HG03097 (cell line): ENCODE data around the gene ZDHHC9.

Experiments
- ATAC-seq: cut with Tn5 transposase; IDR thresholded peaks from one replicate; pipeline ENCODE4 v1.9.1; 2021; ENCODE audit not compliant: unreplicated experiment, low FRiP score

ZDHHC9 gene

DNA sequence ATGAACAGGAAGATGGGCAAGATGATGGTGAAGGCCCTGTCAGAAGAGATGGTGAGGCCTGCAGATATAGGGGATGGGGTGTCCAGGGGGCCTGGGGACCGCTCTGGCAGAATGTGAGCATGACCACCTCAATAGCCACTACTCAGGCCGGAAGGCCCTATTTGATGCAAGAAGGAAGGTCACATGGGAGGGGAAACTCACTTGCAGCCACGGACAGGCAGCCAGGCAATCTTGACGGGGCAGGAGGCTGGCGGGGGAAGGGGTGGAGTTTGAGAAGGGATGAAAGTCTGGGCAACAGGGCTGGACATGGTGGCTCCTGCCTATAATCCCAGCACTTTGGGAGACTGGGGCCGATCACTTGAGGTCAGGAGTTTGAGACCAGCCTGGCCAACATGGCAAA is 55.2 kb downstream of the ZDHHC9 start:
- ATAC-seq = no peak

DNA sequence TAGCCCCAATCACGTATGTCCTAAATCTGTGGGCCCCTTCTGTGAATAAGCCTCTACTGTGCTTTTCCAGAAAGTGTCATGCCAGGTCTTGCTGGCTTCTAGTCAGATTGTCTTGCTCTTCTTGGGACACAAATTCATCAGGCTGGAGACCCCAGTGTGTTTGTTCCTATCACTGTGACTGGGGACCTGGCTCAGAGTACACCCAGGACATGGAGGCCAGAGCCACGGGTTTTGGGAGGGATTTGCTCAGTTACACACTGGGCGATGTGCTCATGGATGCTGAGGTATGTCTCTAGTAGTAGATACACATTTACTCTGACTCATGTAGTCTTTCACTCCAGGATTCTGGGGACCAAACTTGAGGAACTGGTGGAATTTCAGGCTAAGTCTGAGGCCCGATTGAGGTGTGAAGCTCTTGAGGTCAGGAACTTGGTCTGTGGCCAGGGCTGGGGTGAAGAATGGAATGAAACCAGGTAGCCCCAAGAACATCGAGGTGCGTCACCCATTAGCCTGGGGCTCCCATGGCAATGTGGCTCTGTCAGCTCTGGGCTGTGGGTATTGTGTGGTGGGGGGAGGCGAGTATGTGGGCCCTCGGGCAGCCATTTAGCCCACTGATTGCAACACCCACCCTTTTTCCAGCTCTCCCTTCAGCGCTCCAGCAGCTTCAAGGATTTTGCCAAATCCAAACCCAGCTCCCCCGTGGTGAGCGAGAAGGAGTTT is 56.2 kb downstream of the ZDHHC9 start:
- ATAC-seq = no peak

DNA sequence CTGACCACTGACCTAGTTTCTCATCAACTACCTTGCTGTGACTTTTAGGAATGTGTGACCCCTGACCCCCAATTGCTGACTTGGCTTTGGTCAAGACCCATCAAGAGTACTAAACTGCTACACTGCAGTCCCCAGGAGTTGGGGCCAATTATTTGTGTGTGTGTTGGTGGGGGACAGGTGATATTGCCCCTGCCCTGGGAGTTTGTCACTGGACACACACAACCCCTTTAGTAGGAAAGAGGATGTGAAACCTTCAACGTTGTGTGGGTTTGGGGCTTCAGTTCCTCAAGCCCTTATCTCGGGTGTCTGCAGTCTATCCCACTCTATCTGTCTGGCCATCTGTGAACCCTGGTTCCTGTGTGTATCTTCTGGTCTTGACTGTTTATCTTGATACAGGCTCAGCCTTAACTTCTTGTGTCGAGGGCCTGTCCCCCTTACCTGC is 57.5 kb downstream of the ZDHHC9 start:
- ATAC-seq = peak; percentile 67

DNA sequence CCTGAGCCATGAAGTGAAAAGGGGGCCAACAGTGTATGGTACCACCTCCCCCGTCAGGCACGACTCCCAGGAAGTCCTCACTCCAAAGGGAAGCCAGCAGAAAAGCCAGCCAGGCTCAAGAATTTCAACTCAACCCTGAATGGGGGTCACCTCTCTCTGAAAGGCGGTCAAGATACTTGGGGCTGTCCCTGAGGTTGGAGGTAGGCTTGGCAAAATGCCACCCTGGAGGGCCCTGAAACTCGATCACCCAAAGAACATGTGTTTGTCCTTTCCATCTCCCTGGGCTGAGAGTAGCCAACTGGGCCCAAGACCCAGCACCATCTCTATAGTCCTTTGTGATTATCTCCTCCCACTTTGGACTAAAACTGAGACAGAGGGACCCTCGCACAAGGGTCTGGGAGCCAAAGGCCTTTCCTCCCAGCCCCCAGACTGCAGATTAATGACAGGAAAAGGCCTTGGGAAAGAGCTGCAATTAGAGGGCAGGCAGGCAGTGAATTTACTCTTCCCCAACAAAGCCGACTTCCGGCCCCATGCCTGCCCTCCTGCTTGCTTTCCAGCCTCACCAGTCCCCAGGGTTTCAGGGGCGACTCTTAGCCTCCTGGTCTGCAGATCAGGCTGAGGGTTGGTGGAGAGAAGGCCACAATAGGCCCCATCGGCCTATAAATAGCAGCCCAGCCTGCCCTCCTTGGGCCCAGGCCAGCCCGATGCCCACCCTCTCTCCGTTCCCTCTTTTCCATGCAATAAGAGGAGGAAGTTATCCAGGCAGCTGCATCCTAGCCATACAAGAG is 58.3 kb downstream of the ZDHHC9 start:
- ATAC-seq = no peak

DNA sequence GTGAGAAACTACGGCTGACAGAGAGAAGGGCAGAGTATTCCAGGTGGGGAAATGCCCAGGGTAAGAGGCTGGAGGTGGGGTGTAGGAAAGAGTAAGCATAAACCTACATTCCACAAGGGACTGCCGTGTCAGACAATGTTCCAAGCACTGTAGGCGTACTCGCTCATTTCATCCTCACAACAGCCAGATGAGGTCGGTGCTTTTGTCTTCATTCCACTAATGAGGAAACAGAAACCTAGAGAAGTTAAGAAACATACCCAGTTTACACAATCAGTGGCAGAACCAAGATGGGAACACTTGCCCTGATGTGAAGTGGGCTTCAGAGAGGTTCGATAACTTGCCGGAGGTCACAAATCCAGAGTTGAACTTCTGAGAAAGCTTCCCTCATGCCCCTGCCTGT is 59.3 kb downstream of the ZDHHC9 start:
- no peak for ATAC-seq

DNA sequence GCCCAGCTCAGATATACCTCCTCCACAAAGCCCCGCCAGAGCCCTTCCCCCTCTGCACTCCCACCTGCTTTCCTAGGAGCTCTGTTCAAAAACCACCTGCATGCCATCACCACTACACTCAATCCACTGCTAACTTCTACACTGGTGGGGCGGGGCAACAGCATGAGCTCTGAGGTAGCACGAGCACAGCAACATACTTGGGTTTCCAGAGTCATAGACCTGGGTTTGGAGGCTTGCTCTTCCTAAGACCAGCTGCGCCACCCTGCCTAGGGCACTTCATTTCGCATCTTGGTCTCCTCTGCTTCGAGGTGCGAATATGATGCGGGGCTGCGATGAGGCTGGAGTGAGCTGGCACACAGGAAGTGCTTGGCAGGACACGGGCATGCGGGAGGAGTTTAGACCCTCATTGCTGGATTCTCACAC is 60.4 kb downstream of the ZDHHC9 start:
- ATAC-seq = no peak

DNA sequence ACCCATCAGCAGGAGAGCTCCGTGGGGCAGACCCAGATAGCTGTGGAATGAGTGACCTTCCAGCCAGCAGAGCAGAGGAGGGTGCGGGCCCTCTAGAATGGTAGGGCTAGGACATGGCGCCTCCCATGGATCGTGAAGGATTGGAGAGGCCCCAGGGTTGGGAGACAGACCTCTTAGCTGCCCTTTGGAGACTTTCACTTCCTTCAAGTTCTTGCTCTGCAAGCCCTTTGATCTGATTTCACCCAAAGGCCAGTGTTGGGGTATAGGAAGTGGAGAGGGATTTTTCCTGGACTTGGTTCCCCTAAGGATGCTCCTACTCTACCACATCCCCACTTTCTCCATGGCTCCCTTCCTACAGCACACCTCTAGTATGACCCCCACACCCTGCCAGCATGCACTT is 61.0 kb downstream of the ZDHHC9 start:
- no peak for ATAC-seq

DNA sequence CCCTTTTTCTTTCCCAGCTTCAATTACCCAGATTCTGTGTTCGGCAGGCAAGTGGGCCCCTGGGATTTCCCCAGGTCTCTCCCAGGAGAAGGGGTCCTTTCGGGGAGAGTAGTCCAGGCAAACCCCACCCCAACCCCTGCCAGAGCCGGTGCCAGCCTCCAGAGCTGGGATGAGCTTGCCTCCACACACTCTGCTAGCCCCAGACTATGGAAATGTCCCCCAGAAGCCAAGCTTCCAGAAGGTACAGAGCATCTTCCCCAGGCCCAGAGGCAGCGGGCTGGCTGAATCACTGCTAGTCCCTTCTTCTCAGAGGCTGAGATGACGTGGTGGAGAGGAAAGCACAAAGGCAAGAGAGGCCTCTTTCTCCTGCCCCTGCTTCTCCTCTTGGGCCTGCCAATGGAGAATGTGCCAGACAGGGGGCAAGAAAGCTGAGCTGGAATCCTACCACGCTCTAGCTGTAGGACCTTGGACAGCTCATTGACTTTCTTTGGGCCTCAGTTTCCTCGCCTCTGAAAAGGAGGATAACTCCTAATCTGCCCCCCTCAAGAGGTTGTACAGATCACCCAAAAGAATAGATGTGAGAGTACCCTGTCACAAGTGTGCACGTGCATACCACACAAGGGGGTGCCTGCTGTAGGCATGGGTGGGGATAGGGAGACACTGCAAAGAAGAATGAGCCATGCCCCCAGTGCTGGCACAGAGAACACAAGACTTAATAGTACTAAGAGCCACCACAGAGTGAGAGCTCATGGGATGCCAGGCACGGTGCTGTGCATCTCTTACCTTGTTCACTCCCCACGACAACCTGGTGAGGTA is 61.8 kb downstream of the ZDHHC9 start:
- ATAC-seq = no peak

DNA sequence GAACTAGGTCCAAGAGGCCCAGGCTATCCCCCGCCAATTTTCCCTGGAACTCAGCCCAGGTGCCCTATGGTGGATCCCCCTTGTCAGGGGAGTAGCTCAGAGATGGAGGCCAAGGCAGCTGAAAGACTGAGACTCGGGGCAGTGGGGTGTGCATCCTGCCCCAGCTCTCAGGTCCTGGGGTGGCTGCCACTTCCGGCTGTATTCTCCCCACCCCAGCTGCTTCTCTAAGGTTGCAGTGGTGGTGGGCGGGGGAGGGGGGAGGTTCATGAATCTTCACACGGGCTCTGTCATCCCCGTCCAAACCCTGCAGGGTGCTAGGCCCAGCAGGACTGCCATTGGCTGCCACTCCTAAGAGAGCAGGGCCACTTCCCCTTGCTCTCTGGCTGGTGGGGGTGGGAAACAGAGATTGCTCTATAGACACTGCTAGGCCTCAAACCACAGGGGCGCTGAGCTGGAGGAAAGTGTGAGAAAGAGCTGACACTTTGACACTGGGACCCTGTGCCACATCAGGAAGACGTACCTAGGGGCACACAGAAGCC is 62.5 kb downstream of the ZDHHC9 start:
- peak; percentile 66 for ATAC-seq

DNA sequence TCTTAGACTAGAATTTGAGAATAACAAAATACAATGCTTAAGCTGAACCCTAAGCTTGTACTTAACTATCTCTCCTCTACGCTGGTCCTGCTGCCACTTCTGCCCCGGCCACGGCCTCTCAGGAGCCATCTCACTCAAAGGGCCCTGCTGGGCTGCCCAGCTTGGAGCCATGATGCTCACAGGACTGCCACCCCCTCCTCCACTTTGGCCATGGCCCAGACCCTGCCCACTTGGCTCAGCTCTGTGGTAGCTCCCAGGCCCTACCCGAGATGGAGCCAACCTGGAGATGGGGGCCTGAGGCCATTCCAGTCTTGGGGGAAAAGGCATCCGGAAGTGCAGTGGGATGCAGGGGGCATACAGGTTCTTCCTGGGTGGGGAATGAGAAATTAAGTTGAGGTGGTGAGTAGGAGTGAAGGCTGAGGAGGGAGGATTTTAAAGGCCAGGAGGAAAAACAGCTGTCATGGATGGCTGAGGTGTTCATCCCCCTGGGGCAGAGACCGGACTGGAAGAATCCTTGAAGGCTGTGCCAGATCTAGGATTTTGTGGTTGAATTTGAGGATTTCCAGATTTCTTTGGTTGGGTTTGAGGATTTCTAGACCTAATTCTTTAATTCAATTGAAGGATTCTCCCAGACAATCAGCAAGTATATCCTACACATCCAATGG is 63.1 kb downstream of the ZDHHC9 start:
- ATAC-seq = no peak

DNA sequence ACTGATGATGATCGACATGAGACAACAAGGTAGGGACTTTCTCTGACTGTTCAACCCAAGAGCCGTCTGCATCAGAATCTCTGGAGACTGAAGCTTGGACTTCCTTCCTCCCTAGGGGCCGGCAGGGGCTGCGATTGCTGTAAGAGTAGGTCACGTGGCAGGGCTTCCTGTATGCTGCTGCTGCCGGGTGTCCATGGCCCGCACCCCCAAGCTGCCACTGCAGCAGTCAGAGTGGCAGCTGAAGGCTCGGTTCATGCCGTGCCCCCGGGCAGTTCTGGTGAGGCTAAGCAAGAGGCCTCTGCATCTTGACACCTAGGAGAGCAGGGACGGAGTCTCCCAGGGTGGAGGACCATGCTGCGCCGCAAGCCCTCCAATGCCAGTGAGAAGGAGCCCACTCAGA is 63.9 kb downstream of the ZDHHC9 start, which contains the start of gene SASH3:
TSS of gene SASH3 (plus strand) at position 203 of the 400 bp plus-strand sequence. CDS start at position 352, 149 bp downstream.
- no peak for ATAC-seq

DNA sequence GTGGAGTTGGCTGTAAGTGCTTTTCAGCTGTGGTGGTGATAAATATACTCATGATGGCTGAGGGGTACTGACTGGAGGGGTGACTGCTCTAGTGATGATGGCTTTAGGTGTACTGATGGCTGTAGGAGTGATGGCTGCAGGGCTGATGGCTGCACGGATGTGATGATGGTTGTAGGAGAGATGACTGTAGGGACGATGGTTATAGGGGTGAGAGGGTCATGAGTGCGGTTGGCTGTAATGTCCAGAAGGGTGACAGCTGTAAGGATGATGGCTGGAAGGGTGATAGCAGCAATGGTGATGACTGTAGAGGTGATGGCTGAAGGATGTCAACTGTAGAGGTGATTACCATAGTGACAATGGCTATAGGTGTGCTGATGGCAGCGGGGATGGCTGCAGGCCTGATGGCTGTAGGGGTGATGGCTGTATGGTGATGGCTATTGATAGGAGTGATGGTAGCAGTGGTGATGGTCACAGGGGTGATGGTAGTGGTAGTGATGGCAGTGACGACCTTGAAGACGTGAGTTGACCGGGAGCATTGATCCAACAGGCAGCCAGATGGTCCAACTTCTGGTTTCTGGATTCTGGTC is 64.5 kb downstream of the ZDHHC9 start:
- ATAC-seq = no peak

DNA sequence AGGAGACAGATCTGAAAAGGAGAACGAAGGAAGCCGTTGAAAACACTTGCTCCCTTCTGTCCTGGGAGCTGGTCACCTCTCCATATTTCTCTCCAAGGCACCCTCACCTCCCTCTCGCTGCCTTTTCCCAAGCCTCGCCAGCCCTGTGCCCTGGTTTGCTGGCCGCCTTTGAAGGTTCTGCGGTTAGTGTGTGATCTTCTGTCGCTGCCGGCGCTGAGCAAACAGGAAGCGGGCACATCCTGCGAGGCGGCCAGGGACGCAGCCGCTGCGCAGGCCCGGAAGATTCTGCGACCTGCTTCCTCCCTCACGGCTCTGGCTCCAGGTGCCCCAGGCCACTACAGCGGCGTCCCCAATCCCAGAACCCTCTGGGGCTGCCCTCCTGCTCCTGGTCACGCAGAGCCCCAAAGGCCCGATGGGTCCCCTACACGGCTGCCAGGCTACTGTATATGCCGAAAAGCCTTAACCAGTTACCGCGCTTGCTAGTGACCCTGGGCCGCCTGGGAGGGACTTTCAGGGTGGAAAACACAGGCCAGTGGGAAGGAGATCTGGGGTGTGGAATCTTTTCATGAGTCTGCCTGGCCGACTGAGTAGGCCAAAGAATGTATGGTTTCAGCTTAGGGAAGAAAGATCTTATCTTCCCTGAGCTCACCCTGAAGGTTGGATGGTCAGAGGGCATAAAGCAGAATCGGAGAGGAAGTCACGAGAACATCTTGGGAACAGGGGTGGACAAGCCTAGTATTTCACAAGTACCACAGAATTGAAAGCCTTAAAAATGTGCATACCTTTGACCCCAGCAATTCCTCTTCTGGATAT is 66.3 kb downstream of the ZDHHC9 start:
- ATAC-seq = peak; percentile 20

DNA sequence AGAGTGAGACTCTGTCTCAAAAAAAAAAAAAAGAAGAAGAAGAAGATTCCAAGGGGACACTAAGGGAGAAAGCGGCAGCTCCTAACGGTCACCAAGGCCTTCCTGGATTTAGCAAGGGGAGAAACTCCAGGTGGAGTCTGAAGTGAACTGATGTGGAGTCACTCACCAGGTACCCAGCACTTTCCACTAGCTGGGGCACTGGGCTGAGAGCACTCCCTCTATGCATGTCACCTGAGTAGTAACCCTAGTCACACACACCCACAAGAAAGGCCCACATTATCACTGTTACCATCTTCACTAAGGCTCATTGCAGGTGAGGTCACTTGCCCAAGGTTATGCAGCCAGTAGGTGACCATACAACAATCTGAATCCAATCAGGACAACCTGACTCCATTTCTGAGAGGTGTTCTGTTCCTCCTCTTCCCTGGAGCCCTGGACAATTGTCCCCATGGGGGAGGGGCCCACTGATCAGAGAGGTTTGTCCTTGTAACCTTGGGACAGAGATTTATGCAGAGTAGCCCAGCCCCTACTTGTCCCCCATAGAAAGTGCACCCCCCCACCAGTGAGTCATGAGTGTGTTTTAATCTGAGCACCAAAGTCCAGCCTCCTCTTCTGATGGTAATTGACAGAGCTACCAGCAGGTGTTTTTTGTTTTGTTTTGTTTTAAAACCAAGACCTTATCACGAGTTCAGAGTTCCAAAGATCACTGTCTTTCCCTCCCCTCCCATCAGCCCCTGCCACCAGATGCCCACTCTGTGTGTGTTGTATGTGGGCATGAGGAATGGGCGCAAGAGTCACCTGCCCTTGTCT is 69.8 kb downstream of the ZDHHC9 start:
- no peak for ATAC-seq

DNA sequence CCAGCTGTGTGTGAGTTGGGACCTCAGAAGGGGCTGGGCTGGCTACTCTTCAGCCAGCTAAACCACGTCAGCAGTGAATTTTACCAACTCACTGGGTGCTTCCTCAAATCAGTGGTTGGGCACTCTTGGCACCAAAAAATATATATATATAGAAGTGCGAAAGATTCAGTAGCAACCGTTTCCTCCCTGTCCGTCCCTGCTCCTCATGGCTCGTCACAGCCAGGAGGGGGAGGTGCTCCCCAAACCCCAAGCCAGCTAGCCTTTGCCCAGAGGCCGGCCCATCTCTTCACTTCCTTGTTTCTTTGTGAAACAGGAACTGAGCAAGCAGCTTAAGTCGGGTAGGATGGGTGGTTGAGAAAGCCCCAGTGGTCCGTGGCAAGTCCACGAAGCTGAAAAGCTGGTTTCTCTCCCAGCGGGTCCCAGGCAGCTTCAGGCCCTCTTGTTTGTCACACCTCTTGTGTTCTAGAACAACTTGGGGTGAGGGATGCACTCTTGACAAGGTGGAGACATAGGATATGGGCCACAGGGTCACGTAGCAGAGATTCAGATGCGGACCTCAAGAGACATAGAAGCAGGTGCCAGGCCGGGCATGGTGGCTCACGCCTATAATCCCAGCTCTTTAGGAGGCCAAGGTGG is 70.8 kb downstream of the ZDHHC9 start:
- peak; percentile 79 for ATAC-seq

DNA sequence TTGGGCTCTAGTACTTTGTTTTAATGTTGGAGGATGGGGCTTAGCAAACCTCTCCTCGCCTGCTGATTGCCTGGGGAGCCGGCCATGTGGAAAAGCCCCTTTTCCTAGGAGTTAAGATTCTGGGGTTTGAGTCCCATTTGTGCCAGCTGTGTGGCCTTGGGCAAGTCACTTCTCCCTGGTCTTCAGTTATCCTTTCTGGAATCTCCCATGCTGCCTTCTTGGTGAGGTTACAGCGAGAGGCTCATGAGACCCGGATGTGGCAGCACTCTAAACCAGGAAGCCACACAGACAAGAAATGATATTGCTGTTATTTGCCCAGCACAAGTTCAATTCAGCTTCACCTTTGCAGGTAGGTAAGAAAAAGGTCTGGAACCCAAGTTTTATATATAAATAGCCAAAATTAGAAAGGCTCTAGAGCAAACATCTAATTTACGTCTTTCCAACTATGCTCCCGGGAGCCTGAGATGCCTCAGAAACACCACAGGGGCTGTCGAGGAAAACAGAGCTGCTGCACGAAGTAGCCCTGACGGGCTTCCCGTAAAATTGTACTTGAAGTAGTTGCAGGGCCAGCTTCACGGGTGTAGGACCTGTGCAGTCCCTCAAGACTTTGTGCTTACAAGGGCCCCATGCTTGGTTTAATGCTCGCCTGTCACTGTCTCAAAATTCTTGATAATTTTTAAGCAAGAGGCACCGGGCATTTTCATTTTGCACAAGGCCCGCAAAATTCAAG is 72.3 kb downstream of the ZDHHC9 start:
- no peak for ATAC-seq
